ENCODE results near the gene GALM. TPM values are rescaled to one million over a fixed set of nuclear protein-coding genes. Genes with fewer than 3 reads are reported as not detected.
"Not testable (repeated sequence)": the region's sequence is repeated elsewhere in the genome, so short reads cannot be mapped to it uniquely, and the experiment has no call there.

Gene GALM
- total RNA-seq, 1 donor from 2014 or later, result 17.6 TPM

GRCh38 chr2:38709567-38710194 lies 43.8 kb downstream of the GALM start:
- H3K27me3 Mint-ChIP-seq (ENCODE audit: low read depth), result no peaks in the 10 kb centered on the region
- peaks cover 15% of the 10 kb centered on the region for H3K4me1 Mint-ChIP-seq
- no peak for DNase-seq (ENCODE audit: low spot score in 2 of 2, unreplicated experiment in 2 of 2)
- H3K27ac Mint-ChIP-seq, result no peak overlapping the region
- no peak overlapping the region for H3K4me3 Mint-ChIP-seq
- H3K9me3 Mint-ChIP-seq, result peaks cover 5% of the 10 kb centered on the region
- TF ChIP-seq CTCF (IDR thresholded peaks at IDR 0.05; ENCODE audit: unreplicated experiment), result no peak
- H3K36me3 Mint-ChIP-seq, result peaks cover 14% of the 10 kb centered on the region

GRCh38 chr2:38711558-38711957 lies 45.6 kb downstream of the GALM start:
- Mint-ChIP-seq H3K9me3 (peaks cover 5% of the 10 kb centered on the region), H3K4me1 (peaks cover 15% of the 10 kb centered on the region), H3K36me3 (peaks cover 11% of the 10 kb centered on the region), H3K4me3 (no peak overlapping the region), H3K27me3 (ENCODE audit: low read depth) (no peaks in the 10 kb centered on the region), H3K27ac (no peak overlapping the region)
- TF ChIP-seq CTCF (IDR thresholded peaks at IDR 0.05; ENCODE audit: unreplicated experiment), result no peak
- no peak for DNase-seq (ENCODE audit: low spot score in 2 of 2, unreplicated experiment in 2 of 2)

- Mint-ChIP-seq H3K36me3 (peaks cover 11% of the 10 kb centered on the region), H3K27me3 (ENCODE audit: low read depth) (no peaks in the 10 kb centered on the region), H3K9me3 (peaks cover 5% of the 10 kb centered on the region), H3K4me3 (no peak overlapping the region), H3K4me1 (peaks cover 15% of the 10 kb centered on the region), H3K27ac (no peak overlapping the region)
- TF ChIP-seq CTCF (IDR thresholded peaks at IDR 0.05; ENCODE audit: unreplicated experiment), result no peak
- no peak for DNase-seq (ENCODE audit: low spot score in 2 of 2, unreplicated experiment in 2 of 2)
Measured at GRCh38 chr2:38712413-38712812, 46.5 kb downstream of the GALM start.

DNA sequence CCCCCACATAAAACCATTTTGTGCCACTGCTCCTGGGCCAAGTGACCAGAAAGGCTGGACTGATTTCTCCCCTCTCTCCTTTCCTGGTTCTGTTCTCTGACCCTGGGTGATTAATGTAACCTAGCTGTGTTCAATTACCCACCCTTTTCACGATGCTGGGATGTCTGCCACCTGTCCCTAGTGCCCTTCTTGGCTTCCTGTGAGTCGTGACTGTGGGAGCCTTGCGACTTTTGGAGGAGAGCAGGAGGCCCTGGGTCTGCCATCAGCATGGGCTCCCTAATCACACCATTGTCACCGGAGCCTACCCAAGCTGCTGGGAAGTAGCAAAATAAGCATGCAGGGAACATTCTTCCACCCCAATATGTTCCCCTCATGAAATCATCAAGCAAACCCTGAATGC lies 47.0 kb downstream of the GALM start:
- H3K36me3 Mint-ChIP-seq, result peaks cover 11% of the 10 kb centered on the region
- H3K4me3 Mint-ChIP-seq, result no peak overlapping the region
- no peak overlapping the region for H3K27ac Mint-ChIP-seq
- TF ChIP-seq CTCF (IDR thresholded peaks at IDR 0.05; ENCODE audit: unreplicated experiment), result no peak
- H3K4me1 Mint-ChIP-seq, result peaks cover 15% of the 10 kb centered on the region
- peaks cover 5% of the 10 kb centered on the region for H3K9me3 Mint-ChIP-seq
- H3K27me3 Mint-ChIP-seq (ENCODE audit: low read depth), result no peaks in the 10 kb centered on the region
- DNase-seq (ENCODE audit: low spot score in 2 of 2, unreplicated experiment in 2 of 2), result no peak

DNA sequence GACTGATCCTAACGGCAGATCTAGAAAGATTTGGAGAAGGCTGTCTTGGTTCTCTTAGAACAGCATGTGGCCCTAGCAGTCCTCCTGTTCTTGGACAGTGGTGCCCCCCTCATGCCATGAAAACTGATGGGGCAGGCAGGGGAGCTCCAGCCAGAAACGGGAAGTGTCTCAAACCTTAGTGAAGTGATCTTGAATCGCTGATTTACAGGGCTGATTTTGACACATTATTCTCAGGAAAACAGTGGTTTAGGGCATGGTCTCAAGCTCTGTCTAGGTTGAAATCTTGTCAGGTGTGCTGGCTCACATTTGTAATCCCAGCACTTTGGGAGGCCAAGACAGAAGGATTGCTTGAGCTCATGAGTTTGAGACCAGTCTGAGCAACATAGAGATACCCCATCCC lies 47.4 kb downstream of the GALM start:
- DNase-seq (ENCODE audit: low spot score in 2 of 2, unreplicated experiment in 2 of 2), result no peak
- no peak overlapping the region for H3K4me3 Mint-ChIP-seq
- peaks cover 5% of the 10 kb centered on the region for H3K9me3 Mint-ChIP-seq
- no peak overlapping the region for H3K27ac Mint-ChIP-seq
- H3K36me3 Mint-ChIP-seq, result peaks cover 11% of the 10 kb centered on the region
- H3K27me3 Mint-ChIP-seq (ENCODE audit: low read depth), result no peaks in the 10 kb centered on the region
- no peak for TF ChIP-seq CTCF (IDR thresholded peaks at IDR 0.05; ENCODE audit: unreplicated experiment)
- peaks cover 15% of the 10 kb centered on the region for H3K4me1 Mint-ChIP-seq

DNA sequence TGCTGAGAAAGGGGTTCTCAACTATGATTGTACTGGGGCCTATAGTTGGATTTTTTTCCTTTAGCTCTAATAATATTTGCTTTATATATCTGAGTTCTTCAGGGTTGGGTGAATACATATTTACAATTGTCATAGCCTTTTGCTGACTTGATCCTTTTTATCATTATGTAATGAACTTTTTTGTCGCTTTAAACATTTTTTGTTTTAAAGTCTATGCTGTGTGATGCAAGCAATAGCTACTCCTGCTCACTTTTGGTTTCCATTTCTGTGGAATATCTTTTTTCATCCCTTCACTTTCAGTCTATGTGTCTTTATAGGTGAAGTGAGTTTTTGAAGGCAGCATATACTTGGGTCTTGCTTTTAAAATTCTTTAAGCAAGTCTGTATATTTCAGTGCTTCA lies 49.0 kb downstream of the GALM start:
- not testable (repeated sequence) for H3K4me3 Mint-ChIP-seq; H3K27ac Mint-ChIP-seq; DNase-seq (ENCODE audit: low spot score in 2 of 2, unreplicated experiment in 2 of 2); H3K27me3 Mint-ChIP-seq (ENCODE audit: low read depth); H3K4me1 Mint-ChIP-seq; H3K9me3 Mint-ChIP-seq
- peaks cover 11% of the 10 kb centered on the region for H3K36me3 Mint-ChIP-seq

Measured in mesothelial cell of epicardium (in vitro differentiated cells).